ENCODE data around the gene LIPC.

LIPC gene

GRCh38 chr15:58392141-58392540, 39.6 kb upstream of the LIPC start:
- TF ChIP-seq CREB1 (IDR thresholded peaks at IDR 0.05; ENCODE audit: low read depth) (no peak), REST (IDR thresholded peaks at IDR 0.05; ENCODE audit: low read depth) (no peak), TCF12 (IDR thresholded peaks at IDR 0.05; ENCODE audit: low read depth) (no peak), CEBPB (IDR thresholded peaks at IDR 0.05) (no peak), EGR1 (IDR thresholded peaks at IDR 0.05) (no peak), USF1 (IDR thresholded peaks at IDR 0.05) (no peak), YY1 (IDR thresholded peaks at IDR 0.05; ENCODE audit: low read depth) (no peak), RAD21 (IDR thresholded peaks at IDR 0.05; ENCODE audit: low read depth) (no peak), TAF1 (IDR thresholded peaks at IDR 0.05; ENCODE audit: low read depth) (no peak), EP300 (IDR thresholded peaks at IDR 0.05; ENCODE audit: borderline replicate concordance) (no peak), ZBTB7A (IDR thresholded peaks at IDR 0.05; ENCODE audit: low read depth) (no peak), FOXM1 (IDR thresholded peaks at IDR 0.05; ENCODE audit: borderline replicate concordance, low read depth) (no peak), TEAD4 (IDR thresholded peaks at IDR 0.05) (no peak), NFIC (IDR thresholded peaks at IDR 0.05) (no peak)
- TF ChIP-seq, protein P1, sequence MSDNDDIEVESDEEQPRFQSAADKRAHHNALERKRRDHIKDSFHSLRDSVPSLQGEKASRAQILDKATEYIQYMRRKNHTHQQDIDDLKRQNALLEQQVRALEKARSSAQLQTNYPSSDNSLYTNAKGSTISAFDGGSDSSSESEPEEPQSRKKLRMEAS (IDR thresholded peaks at IDR 0.05) = no peak

- TF ChIP-seq EGR1 (IDR thresholded peaks at IDR 0.05) = no peak
- no peak for TF ChIP-seq ZBTB7A (IDR thresholded peaks at IDR 0.05; ENCODE audit: low read depth)
- no peak for TF ChIP-seq CREB1 (IDR thresholded peaks at IDR 0.05; ENCODE audit: low read depth)
- TF ChIP-seq TAF1 (IDR thresholded peaks at IDR 0.05; ENCODE audit: low read depth) = no peak
- TF ChIP-seq USF1 (IDR thresholded peaks at IDR 0.05) = no peak
- TF ChIP-seq CEBPB (IDR thresholded peaks at IDR 0.05) = no peak
- TF ChIP-seq REST (IDR thresholded peaks at IDR 0.05; ENCODE audit: low read depth) = no peak
- TF ChIP-seq FOXM1 (IDR thresholded peaks at IDR 0.05; ENCODE audit: borderline replicate concordance, low read depth) = no peak
- no peak for TF ChIP-seq YY1 (IDR thresholded peaks at IDR 0.05; ENCODE audit: low read depth)
- TF ChIP-seq, protein P1 (IDR thresholded peaks at IDR 0.05) = no peak
- TF ChIP-seq RAD21 (IDR thresholded peaks at IDR 0.05; ENCODE audit: low read depth) = no peak
- no peak for TF ChIP-seq EP300 (IDR thresholded peaks at IDR 0.05; ENCODE audit: borderline replicate concordance)
- no peak for TF ChIP-seq NFIC (IDR thresholded peaks at IDR 0.05)
Observed at GRCh38 chr15:58392611-58393161, 39.1 kb upstream of the LIPC start.

GRCh38 chr15:58393241-58393662, 38.5 kb upstream of the LIPC start:
- TF ChIP-seq EGR1 (IDR thresholded peaks at IDR 0.05) = no peak
- TF ChIP-seq USF1 (IDR thresholded peaks at IDR 0.05) = no peak
- no peak for TF ChIP-seq TAF1 (IDR thresholded peaks at IDR 0.05; ENCODE audit: low read depth)
- TF ChIP-seq YY1 (IDR thresholded peaks at IDR 0.05; ENCODE audit: low read depth) = no peak
- no peak for TF ChIP-seq NFIC (IDR thresholded peaks at IDR 0.05)
- TF ChIP-seq CREB1 (IDR thresholded peaks at IDR 0.05; ENCODE audit: low read depth) = no peak
- TF ChIP-seq TEAD4 (IDR thresholded peaks at IDR 0.05) = no peak
- TF ChIP-seq ZBTB7A (IDR thresholded peaks at IDR 0.05; ENCODE audit: low read depth) = no peak
- no peak for TF ChIP-seq RAD21 (IDR thresholded peaks at IDR 0.05; ENCODE audit: low read depth)
- TF ChIP-seq FOXM1 (IDR thresholded peaks at IDR 0.05; ENCODE audit: borderline replicate concordance, low read depth) = no peak
- no peak for TF ChIP-seq REST (IDR thresholded peaks at IDR 0.05; ENCODE audit: low read depth)

GRCh38 chr15:58396181-58396580, 35.6 kb upstream of the LIPC start:
- peak; percentile 54; the same call in 1 of the 2 replicates for TF ChIP-seq CEBPB (IDR thresholded peaks at IDR 0.05)
- no peak for TF ChIP-seq USF1 (IDR thresholded peaks at IDR 0.05)
